GM19099 (cell line): ENCODE results near the gene SPATA2L.

Experiments used
- POLR2A ChIP-seq: IDR thresholded peaks from 3 replicates; pipeline ENCODE4 v1.6.1; 2011; ENCODE audit warnings: low read depth; ENCODE audit not compliant: insufficient read length; ENCODE audit errors: extremely low read depth

The SPATA2L gene

DNA sequence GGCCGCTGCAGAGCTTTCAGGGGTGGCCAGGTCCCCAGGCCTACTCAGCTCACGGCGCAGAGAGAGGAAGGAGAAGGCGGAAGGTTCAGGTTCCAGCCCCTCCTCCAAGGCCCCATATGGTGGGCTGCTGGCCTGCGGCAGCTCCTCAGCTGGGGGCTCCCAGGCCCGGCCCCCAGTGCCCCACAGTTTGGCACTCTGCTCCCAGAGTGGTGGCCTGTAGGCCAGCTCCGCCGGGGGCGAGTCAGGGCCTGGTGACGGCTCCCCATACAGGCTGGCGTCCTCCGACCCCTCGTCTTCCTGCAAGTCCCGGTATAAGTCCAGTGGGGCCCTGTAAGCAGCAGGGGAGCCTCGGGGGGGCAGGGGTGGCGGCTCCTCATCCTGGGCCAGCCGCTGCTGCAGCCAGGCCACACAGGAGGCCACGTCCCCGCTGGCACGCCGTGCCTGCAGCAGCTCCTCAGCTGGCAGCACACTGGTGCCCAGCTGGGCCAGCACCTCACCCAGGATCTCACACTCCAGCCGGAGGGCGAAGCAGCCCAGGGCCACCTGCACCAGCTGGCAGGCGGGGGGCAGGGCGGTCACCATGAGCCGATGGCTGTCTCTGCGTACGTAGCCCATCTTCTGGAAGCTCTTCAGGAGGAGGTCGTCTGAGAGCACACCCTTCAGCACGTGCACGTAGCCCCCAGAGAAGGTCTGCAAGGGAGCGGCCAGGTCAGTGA is 3.7 kb downstream of the SPATA2L start:
- no peak for TF ChIP-seq POLR2A

DNA sequence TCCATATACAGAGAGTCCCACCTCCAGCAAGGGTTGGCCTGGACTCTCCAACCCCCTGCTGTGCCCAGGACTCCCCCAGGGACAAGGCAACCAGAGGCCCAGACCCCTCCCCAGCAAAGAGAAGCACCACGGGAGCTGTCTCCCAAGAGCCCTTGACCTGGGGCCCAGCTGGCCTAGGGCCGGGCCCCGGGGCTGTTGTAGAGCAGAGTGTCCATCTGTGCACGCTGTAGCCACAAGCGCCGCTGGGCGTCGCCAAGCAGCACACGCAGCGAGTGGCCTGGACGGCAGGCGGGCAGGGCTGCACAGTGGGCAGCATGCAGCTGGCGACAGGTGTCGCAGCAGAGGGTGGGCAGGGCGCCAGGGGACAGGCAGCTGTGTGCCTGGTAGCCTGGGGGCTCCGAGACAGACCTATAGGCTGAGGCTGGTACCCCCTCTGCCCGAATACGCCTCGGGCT is 4.3 kb downstream of the SPATA2L start:
- no peak for TF ChIP-seq POLR2A

DNA sequence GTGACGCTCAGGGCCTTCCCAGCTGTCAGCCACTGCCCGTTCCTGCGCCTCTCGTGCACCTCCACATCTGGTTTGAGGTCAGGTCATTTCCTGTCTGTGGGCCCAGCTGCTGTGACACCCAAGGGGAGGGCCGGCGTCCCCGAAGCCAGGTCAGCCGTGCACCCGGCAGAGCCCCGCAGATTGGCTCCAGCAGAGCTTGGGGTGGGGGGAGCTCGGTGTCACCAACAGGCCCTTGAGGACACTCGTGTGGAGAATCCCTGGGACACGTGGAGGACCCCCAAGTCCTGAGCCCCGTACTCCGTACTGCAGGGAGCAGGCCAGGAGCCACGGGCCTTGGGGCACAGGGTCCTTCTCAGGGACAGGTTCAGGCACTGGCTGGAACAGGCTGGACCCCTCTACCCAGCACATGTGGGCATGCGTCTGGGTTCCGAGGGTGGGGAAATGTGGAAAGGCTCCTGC is 4.8 kb downstream of the SPATA2L start:
- no peak for TF ChIP-seq POLR2A

DNA sequence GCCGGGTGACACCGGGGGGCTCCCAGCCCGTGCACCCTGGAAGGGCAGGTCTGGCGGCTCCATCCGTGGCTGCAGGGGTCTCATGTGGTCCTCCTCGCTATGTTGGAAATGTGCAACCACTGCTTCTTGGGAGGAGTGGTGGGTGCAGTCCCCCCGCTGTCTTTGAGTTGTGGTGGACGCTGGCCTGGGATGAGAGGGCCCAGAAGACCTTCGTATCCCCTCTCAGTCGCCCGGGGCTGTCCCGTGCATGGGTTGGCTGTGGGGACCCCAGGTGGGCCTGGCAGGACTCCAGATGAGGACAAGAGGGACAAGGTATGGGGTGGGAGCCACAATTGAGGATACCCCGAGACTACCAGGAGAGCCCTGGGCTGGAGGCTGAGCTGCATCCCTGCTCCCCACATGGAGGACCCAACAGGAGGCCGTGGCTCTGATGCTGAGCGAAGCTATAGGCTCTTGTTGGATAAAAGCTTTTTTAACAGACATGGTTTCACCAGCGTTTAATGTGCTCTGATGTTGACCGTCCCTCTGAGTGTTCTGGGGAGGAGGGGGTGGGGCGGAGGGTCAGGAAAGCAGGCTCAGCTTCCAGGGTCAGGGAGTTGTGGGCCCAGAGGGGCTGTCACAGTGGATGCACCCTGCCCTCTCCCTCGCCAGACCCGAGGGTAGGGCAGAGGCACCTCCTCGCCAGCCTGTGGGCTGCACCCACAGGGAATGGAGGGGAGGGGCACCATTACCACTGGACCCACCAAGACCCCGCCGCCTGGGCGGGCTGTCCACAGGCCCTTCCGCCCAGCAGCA is 5.4 kb downstream of the SPATA2L start:
- TF ChIP-seq POLR2A = no peak

DNA sequence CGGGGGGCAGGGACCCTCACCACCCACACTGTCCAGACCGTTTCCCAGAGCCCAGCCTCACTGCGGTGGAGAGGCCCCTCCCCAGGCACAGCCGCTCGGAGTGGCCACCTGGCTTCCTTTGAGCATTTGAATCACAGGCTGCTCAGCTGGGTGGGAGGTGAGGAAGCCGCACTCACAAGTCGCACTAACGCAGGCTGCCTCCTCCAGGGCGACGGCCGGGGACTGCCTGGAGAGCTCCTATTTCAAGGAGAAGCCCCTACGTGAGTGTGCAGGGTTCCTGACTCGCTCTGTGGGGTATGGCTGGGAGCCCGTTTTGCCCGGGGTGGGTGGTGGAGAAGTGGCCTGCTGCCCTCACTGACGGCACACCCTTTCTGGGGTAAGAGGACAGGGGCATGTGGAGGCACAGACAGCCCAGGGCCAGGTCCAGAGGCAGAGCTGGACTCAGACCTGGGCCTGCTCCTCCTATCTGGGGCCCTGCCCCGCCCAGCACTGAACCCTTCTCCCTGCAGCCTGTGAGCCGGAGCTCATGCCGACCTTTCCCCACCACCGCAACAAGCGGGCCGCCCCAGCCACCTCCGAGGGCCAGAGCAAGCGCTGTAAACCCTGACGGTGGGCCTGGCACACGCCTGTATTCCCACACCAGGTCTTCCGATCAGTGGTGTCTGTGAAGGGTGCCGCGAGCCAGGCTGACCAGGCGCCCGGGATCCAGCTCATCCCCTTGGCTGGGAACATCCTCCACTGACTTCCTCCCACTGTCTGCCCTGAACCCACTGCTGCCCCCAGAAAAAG is 6.2 kb downstream of the SPATA2L start:
- no peak for TF ChIP-seq POLR2A

DNA sequence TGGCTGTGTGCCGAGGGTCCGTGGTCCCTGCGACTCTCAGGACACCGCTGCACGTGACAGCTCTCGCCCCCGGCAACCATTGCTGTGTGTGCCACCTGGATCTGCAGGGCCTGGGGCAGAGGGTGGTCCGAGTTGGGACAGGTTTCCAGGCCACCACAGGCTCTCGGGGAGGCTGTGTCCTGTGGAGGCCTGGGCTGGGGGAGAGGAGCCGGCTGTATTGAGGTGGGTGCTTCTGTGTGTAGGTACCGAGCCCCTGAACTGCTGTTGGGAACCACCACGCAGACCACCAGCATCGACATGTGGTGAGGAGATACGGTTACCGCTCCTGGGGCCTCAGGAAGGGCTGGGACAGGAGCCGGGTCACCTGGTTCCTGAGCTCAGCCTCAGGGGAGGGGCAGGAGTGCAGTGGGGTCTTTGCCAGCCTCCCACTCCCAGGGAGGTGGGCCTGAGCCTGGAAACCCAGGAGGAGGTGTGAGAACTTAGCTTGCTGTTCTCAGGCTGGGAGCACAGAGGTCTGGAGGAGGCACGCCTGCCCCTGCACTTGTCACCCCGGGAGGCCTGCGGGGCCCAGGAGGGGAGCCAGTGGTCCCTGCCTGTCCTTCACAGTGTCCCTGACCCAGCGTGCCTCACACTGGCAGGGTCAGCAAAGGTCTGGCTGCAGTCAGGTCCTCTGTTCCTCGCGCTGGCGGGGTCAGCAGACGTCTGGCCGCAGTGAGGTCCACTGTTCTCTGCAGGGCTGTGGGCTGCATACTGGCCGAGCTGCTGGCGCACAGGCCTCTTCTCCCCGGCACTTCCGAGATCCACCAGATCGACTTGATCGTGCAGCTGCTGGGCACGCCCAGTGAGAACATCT is 7.3 kb downstream of the SPATA2L start:
- no peak for TF ChIP-seq POLR2A

DNA sequence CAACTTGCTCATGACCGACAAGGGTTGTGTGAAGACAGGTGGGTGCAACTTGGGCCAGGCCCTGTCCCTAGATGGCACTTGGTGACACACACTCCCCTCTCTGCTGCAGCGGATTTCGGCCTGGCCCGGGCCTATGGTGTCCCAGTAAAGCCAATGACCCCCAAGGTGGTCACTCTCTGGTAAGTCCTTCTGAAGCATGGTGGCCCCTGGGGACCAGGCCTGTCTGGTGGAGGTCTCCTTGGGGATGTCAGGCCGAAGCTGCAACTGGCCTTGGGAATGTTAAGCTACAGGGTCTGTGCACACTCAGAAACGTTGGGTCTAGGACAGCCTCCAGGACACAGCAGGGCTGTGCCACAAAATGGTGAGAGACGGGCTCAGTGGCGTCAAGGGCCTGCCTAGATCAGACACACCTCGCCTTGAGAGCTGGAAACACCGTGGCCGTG is 8.2 kb downstream of the SPATA2L start:
- no peak for TF ChIP-seq POLR2A

DNA sequence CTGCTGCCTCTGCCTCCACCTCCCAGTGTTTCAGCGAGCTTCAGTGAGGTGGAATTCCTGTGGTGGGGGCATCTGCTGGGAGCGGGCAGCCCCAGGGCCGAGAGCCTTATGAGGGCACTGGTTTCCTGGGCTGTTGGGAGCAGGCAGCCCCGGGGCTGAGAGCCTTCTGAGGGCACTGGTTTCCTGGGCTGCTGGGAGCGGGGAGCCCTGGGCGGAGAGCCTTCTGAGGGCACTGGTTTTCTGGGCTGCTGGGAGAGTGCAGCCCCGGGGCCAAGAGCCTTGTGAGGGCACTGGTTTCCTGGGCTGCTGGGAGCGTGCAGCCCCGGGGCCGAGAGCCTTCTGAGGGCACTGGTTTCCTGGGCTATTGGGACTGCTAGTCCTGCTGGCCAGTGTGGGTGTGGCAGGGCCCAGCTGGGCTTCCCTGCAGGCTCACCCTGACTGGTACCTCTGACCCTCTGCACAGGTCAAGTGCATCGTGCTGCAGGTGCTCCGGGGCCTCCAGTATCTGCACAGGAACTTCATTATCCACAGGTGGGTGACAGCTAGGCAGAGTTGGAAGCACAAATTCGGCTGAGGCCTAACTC is 9.4 kb downstream of the SPATA2L start:
- TF ChIP-seq POLR2A = no peak

DNA sequence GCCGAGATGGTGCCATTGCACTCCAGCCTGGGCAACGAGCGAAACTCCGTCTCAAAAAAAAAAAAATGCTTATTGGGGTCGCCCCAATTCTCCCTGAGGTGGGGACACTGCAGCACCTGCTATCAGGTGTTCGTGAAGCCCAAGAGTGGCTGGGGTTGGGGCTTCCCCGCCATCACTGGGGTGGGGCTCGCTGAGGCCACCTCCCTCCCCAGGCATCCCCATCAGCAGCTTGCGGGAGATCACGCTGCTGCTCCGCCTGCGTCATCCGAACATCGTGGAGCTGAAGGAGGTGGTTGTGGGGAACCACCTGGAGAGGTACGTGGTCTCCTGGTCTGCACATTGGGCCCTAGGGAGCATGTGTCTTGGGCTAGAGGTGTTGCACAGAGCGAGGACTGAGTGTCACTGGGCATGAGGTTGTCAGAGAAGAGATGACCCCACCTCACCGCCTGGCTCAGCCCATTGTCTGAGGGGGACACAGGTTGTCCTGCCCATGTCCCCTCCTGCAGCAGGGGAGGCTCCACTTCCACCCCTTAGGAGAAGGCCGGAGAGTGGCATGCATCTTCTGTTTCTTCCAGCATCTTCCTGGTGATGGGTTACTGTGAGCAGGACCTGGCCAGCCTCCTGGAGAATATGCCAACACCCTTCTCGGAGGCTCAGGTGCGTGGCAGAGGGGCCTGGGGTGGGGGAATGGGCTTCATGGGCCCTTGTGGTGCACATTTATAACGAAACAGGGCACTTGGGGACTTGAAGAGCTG is 10.1 kb downstream of the SPATA2L start:
- no peak for TF ChIP-seq POLR2A

DNA sequence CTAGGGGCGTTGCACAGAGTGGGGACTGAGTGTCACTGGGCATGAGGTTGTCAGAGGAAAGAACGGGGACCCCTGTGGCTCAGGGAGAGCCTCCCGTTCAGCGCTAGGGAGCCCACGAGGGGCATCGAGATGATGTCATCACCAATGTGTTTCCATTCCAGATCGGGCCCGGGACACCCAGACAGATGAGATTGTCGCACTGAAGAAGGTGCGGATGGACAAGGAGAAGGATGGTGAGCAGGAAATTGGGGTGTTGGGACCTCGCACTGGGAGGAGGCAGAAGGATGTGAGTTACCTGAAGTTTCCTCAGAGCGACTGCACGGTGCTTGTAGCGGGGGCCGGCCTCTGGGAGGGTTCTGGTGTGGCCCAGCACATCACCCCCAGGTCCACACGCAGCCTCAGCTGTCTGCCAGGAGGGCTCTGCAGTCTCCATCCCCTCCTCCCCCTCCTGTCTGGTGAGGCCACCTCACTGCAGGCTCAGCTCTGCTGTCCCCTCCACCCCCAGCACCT is 11.1 kb downstream of the SPATA2L start:
- no peak for TF ChIP-seq POLR2A

DNA sequence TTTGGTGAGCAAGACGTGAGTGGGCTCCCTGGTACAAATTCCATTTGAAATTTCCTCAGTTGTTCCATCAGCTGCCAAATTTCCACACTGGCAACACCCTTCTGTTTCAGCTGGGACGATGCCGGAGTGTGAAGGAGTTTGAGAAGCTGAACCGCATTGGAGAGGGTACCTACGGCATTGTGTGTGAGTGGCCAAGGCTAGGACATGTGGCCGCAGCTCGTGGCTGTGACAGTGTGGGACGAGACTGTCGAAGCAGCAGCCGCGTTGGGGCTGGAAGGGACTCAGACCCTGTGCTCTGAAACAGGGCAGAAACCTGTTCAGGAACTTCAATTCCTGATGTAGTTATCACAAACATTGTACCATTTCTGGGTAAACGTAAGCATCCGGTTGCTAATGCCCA is 12.4 kb downstream of the SPATA2L start:
- no peak for TF ChIP-seq POLR2A

DNA sequence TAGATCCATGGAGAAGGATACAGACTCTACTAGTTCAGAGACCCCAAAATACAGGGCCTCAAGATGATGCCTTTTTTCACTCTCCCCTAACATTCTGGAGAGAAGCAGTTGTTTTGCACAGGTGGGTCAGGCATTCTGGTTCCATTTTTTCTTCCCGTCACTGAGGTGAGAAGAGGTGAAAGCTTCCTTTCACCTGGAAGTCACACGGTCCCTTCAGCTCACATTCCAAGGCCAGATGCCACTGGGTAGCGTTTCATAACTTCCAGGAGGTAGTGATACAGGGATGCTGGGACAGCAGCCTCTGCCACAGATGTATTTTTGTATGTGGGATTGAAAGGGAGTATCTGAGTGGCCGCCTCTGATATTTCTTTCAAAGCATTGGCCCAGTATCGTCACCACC is 13.1 kb downstream of the SPATA2L start:
- no peak for TF ChIP-seq POLR2A
